H1 (cell line): ENCODE data around the gene MAMSTR. TPM values are rescaled to one million over a fixed set of nuclear protein-coding genes. Genes with fewer than 3 reads are reported as not detected.

ENCODE experiments used
- MAFK ChIP-seq: IDR thresholded peaks from 2 replicates; pipeline ENCODE4 v1.6.1; 2012; ENCODE audit warnings: low read depth, mild to moderate bottlenecking, improper control_type of control experiment, low read length
- RBBP5 ChIP-seq: IDR thresholded peaks from 2 replicates; pipeline ENCODE4 v1.7.1; 2012; ENCODE audit warnings: low read depth, mild to moderate bottlenecking, inconsistent platforms, low read length, moderate library complexity, borderline replicate concordance
- SIN3A ChIP-seq, 2 experiments: IDR thresholded peaks in 1 of 2; conservative IDR thresholded peaks in 1 of 2; 2 replicates each; pipeline ENCODE4 v1.6.1; 2011 to 2012; ENCODE audit warnings: low read length in 2 of 2, improper control_type of control experiment in 1 of 2, low read depth in 1 of 2, mild to moderate bottlenecking in 1 of 2
- polyA plus RNA-seq, 7 experiments: library from polyadenylated mRNA; depleted of rRNA in 3 of 7; stranded (reverse) in 5 of 7; unstranded in 2 of 7; fragments of >200 nt in 5 of 7; fragments of 200-250 nt in 2 of 7; gene quantifications; 1 replicate in 5 of 7; 2 replicates in 1 of 7; 4 replicates in 1 of 7; pipeline versions ENCODE4 v1.2.1 to v1.2.3, GENCODE V29; 2011 to 2013; ENCODE audit warnings: missing spikeins in 2 of 7, mixed read lengths in 2 of 7
- total RNA-seq: library from RNA; stranded (reverse); fragmentation: NEBNext Ultra II Directional; extraction: Animal tissue kit (Norgen Biotek cat#: 25700); gene quantifications from 2 replicates; pipeline ENCODE4 v1.2.1, GENCODE V29; 2021
- TF ChIP-seq, protein P1 (sequence below): IDR thresholded peaks from 2 replicates; pipeline ENCODE4 v1.6.1; 2012; ENCODE audit warnings: inconsistent platforms

Gene MAMSTR
- total and polyA plus RNA-seq, 2 of the 8 experiments (the other 6 are each of a cell fraction or from before 2014, with no cell fraction given): 2.0 to 2.3 TPM

DNA sequence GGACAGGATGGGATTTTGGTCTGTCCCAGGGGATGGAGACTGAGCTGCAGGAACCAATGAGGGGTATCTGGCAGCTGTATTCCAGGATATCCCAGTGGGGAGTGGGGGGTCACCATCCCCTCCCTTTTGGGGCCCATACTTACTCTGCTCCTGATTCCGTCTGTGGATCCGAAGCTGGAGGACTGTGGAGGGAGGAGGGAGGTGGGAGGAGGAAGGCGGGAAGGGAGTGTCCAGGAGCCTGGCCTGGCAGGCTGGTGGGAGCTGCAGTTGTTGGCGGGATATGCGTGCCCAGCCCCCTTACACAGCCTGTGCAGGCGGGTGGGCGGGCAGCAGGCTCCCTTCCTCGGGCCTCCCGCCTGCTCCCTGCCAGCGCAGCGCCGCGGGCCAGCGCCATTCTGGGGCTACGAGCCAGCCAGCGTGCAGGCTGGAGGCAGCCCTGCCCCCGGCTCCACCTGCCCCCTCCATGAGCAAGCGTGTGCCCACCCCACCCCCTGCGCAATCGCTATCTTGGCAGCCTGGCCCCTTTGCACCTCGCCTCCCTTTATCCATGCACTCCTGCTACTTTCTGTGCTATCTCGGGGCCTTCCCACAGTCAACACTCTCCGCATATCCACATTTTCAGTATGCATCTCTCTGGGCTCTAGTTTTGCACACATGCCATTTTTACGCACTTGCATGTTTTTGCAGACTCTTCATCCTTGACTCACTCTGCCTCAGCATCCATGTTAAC lies 2.8 kb downstream of the MAMSTR start (continued):
- TF ChIP-seq MAFK (no peak), SIN3A (conservative IDR thresholded peaks at IDR 0.05 in 1 of 2, IDR thresholded peaks at IDR 0.05 in 1 of 2; ENCODE audit: low read depth in 1 of 2, low read length in 2 of 2) (no peak), RBBP5 (0 out of 2 replicates have a peak, but pooled peaks have one; percentile 30)
- TF ChIP-seq, protein P1, sequence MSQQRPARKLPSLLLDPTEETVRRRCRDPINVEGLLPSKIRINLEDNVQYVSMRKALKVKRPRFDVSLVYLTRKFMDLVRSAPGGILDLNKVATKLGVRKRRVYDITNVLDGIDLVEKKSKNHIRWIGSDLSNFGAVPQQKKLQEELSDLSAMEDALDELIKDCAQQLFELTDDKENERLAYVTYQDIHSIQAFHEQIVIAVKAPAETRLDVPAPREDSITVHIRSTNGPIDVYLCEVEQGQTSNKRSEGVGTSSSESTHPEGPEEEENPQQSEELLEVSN: peak; percentile 56; the same call in 1 of the 2 replicates
